GM19395 (cell line): ENCODE data around the gene SHISA8.
A peak's percentile ranks its signal among the peaks of the same experiment; 100 is the strongest.

ENCODE experiments used
- ATAC-seq: cut with Tn5 transposase; IDR thresholded peaks from one replicate; pipeline ENCODE4 v1.9.1; 2021; ENCODE audit warnings: mild to moderate bottlenecking, moderate library complexity; ENCODE audit not compliant: unreplicated experiment

SHISA8 gene

GRCh38 chr22:41934284-41935014 is 19.6 kb upstream of the SHISA8 start:
- ATAC-seq, result no peak

- no peak for ATAC-seq
Measured at GRCh38 chr22:41933411-41934177, 18.7 kb upstream of the SHISA8 start.

- ATAC-seq, result no peak
Measured at GRCh38 chr22:41932353-41932752, 17.5 kb upstream of the SHISA8 start.

GRCh38 chr22:41931701-41932269 is 16.9 kb upstream of the SHISA8 start:
- no peak for ATAC-seq

GRCh38 chr22:41929418-41929810 is 14.5 kb upstream of the SHISA8 start:
- no peak for ATAC-seq

- ATAC-seq, result no peak
Measured at GRCh38 chr22:41928593-41929417, 13.9 kb upstream of the SHISA8 start.

GRCh38 chr22:41927813-41928212 is 12.9 kb upstream of the SHISA8 start:
- no peak for ATAC-seq

GRCh38 chr22:41925783-41926460 is 11.0 kb upstream of the SHISA8 start:
- no peak for ATAC-seq

GRCh38 chr22:41923595-41924276 is 8.9 kb upstream of the SHISA8 start:
- ATAC-seq, result no peak

GRCh38 chr22:41922940-41923594 is 8.2 kb upstream of the SHISA8 start:
- ATAC-seq, result no peak

GRCh38 chr22:41922328-41922727 is 7.5 kb upstream of the SHISA8 start:
- ATAC-seq, result no peak

GRCh38 chr22:41920271-41920976 is 5.5 kb upstream of the SHISA8 start:
- ATAC-seq, result peak; percentile 39

- ATAC-seq, result peak; percentile 45
Measured at GRCh38 chr22:41919357-41920224, 4.7 kb upstream of the SHISA8 start.

- ATAC-seq, result no peak
Measured at GRCh38 chr22:41917903-41918791, 3.3 kb upstream of the SHISA8 start.

GRCh38 chr22:41917375-41917902 is 2.6 kb upstream of the SHISA8 start:
- no peak for ATAC-seq

GRCh38 chr22:41916745-41917358 is 2.0 kb upstream of the SHISA8 start:
- no peak for ATAC-seq
